ENCODE measurements around the gene POLD4. TPM values are rescaled to one million over a fixed set of nuclear protein-coding genes. Genes with fewer than 3 reads are reported as not detected.

Gene POLD4
- total and polyA plus RNA-seq, 2 donors (not counting 3 experiments of a cell fraction or from before 2014, with no cell fraction given): 50.1 to 204 TPM

GRCh38 chr11:67306769-67307544 is 46.4 kb downstream of the POLD4 start:
- intact Hi-C loops (cut with micrococcal nuclease) (no loop called here), dilution Hi-C loops (cut with MboI; ENCODE audit: extremely low pct_ligation_motif_present, low sequenced_read_pairs) (no loop called here)
- TF ChIP-seq JUN (IDR thresholded peaks at IDR 0.05; ENCODE audit: borderline replicate concordance, insufficient read depth, insufficient read length, low read depth) (no peak), POLR2A (IDR thresholded peaks at IDR 0.05; ENCODE audit: low read depth, low read length) (no peak), MYC (IDR thresholded peaks at IDR 0.05; ENCODE audit: low read depth, low read length) (no peak), GATA2 (IDR thresholded peaks at IDR 0.05; ENCODE audit: insufficient read depth, insufficient read length, low read depth, low read length) (no peak), POLR2AphosphoS5 (IDR thresholded peaks at IDR 0.05; ENCODE audit: insufficient read depth, low read depth, low read length) (no peak), FOS (IDR thresholded peaks at IDR 0.05; ENCODE audit: borderline replicate concordance, insufficient read depth, low read length) (no peak), MAX (IDR thresholded peaks at IDR 0.05; ENCODE audit: insufficient read depth, insufficient read length) (no peak), EZH2 (IDR thresholded peaks at IDR 0.05; ENCODE audit: borderline replicate concordance, low read depth, low read length, severe bottlenecking) (no peak), CTCF (IDR thresholded peaks at IDR 0.05; ENCODE audit: extremely low read depth in 1 of 2, insufficient read depth in 1 of 2, low read depth in 1 of 2, low read length in 2 of 2) (no peak)
- peaks cover 0 to 2% of the 10 kb centered on the region in 2 experiments for H3K36me3 ChIP-seq (ENCODE audit: control insufficient read depth in 2 of 2, extremely low read depth in 1 of 2, insufficient read depth in 2 of 2, low read length in 2 of 2)
- H2AFZ ChIP-seq (ENCODE audit: low read depth, low read length): no peak overlapping the region
- H3K9ac ChIP-seq (replicated peaks; ENCODE audit: extremely low read depth, insufficient read depth, low read length): no peak overlapping the region
- ChIA-PET POLR2A (no interaction called here), CTCF (interaction anchor here (1.3 to 3.5 kb wide), 4 partner anchors 10 to 76 kb away, joined by 3 to 11 read pairs (median 4); partner anchors contain the start of gene ANKRD13D)
- no peak overlapping the region for H3K27ac ChIP-seq (ENCODE audit: insufficient read depth, low read depth, low read length)
- no peak overlapping the region for H3K4me3 ChIP-seq (replicated peaks in 1 of 3; ENCODE audit: insufficient read depth in 1 of 3, low read depth in 1 of 3, low read length in 3 of 3)
- H3K4me1 ChIP-seq (ENCODE audit: control insufficient read depth, extremely low read depth, insufficient read depth, low read length): peaks cover 3% of the 10 kb centered on the region
- H3K79me2 ChIP-seq (ENCODE audit: control insufficient read depth, insufficient read depth, low read length): no peaks in the 10 kb centered on the region
- no peaks in the 10 kb centered on the region for H3K9me1 ChIP-seq (replicated peaks; ENCODE audit: control insufficient read depth, extremely low read depth, insufficient read depth, low read length)
- H3K4me2 ChIP-seq (ENCODE audit: insufficient read depth, low read length): no peak overlapping the region
- no peak for FAIRE-seq
- DNase-seq (ENCODE audit: low read depth, low spot score): no peak
- no TSS peak for BruUV-seq (replicated peaks)
- no peaks in the 10 kb centered on the region for H4K20me1 ChIP-seq (replicated peaks; ENCODE audit: control insufficient read depth, extremely low read depth, insufficient read depth, low read length)
- H3K27me3 ChIP-seq (ENCODE audit: control insufficient read depth in 2 of 2, insufficient read depth in 2 of 2, low read length in 2 of 2): no peaks in the 10 kb centered on the region
- H3K9me3 ChIP-seq (replicated peaks; ENCODE audit: control insufficient read depth, insufficient read depth, low read length): no peaks in the 10 kb centered on the region
